Activated B cell treated with CpG ODN at 0.5 μM for 24 hours (primary cell): ENCODE results near the gene EPS8L3. TPM values are rescaled to one million over a fixed set of nuclear protein-coding genes. Genes with fewer than 3 reads are reported as not detected.

Experiments
- ATAC-seq: fragments of 200-7000 bp; cut with Tn5 transposase; one replicate; pipeline ENCODE4 v1.10.0; 2021; ENCODE audit warnings: low read depth, mild to moderate bottlenecking, moderate library complexity
- CTCF ChIA-PET: fragments of 350-600 bp; sonication (Branson Sonifier 250); formaldehyde crosslinking; loops from one replicate; lab custom pipeline; 2021; ENCODE audit warnings: antibody characterized with exemption; lab: Charles Lee
- POLR2A ChIA-PET: fragments of 350-600 bp; sonication (Branson Sonifier 250); formaldehyde crosslinking; loops from one replicate; lab custom pipeline; 2021; ENCODE audit warnings: antibody characterized with exemption; lab: Charles Lee
- DNase-seq: peaks from one replicate; pipeline ENCODE4 v3.0.0; 2022
- H3K27ac Mint-ChIP-seq: one replicate; pipeline ENCODE4 v1.8.0; 2020; ENCODE audit warnings: mixed read lengths
- H3K27me3 Mint-ChIP-seq: one replicate; pipeline ENCODE4 v1.8.0; 2021; ENCODE audit warnings: mixed read lengths
- H3K36me3 Mint-ChIP-seq: one replicate; pipeline ENCODE4 v1.8.0; 2021; ENCODE audit warnings: low read depth, mixed read lengths
- H3K4me1 Mint-ChIP-seq: one replicate; pipeline ENCODE4 v1.8.0; 2021; ENCODE audit warnings: mixed read lengths
- H3K4me3 Mint-ChIP-seq: one replicate; pipeline ENCODE4 v1.8.0; 2020; ENCODE audit warnings: mild to moderate bottlenecking, mixed read lengths
- H3K9me3 Mint-ChIP-seq: one replicate; pipeline ENCODE4 v1.8.0; 2020; ENCODE audit warnings: mixed read lengths
- intact Hi-C: fragments of 100-400 bp; cut with micrococcal nuclease; formaldehyde crosslinking; loops from one replicate; pipeline ENCODE4 v1.15.1; 2024
- total RNA-seq: library from RNA; stranded (reverse); gene quantifications from 2 replicates; pipeline ENCODE4 v1.2.3, GENCODE V29; 2022
- TF ChIP-seq, protein P1 (sequence below): fragments of 200-600 bp; IDR thresholded peaks from one replicate; pipeline ENCODE4 v1.8.0; 2022; ENCODE audit warnings: antibody characterized with exemption, mild to moderate bottlenecking

Gene EPS8L3
- total RNA-seq, 1 donor from 2014 or later: not detected

DNA sequence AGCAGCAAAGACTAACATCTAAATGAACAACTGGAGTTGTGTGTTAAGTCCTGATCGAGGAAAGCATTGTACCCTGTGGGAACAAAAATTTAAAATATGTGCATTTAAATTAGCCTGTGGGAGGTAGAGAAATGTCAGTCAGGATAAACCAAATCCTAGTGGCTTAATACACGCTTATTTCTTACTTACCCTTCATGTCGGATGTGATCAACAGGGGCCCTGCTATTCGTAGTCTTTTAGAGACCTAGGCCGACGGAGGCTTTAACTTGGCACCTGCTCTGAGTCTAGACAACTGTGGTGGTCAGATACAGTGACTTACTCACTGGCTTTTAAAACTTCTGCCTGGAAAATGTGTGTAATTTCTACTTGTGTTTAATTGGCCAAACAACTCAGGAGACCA is 33.1 kb downstream of the EPS8L3 start:
- no peak for ATAC-seq
- no peaks in the 10 kb centered on the region for H3K9me3 Mint-ChIP-seq
- POLR2A ChIA-PET: no interaction called here

DNA sequence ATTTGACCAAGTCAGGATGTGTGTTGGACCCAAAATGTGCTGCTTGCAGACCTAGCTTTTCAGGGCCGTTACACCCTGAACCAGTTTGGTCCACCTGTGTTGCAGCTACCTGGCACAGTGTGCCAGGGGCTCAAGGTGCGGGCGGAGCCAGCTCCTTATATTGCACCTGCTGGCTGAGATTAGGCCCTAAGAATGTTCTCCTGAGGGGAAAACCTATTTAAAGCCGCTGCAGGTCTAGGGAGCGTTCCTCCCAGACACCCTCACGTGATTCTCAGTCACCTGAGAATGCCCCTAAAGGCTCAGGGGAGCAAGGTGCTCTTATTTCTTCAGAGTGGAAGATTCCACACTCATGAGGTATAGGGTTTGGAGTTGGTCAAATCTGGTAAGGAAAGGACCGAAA is 34.9 kb downstream of the EPS8L3 start:
- Mint-ChIP-seq H3K4me3 (no peak overlapping the region), H3K27me3 (peaks cover 9% of the 10 kb centered on the region), H3K27ac (no peak overlapping the region), H3K9me3 (no peaks in the 10 kb centered on the region), H3K4me1 (no peaks in the 10 kb centered on the region), H3K36me3 (no peaks in the 10 kb centered on the region)
- intact Hi-C loops: no loop called here
- DNase-seq (no peak), ATAC-seq (no peak)
- TF ChIP-seq, protein P1, sequence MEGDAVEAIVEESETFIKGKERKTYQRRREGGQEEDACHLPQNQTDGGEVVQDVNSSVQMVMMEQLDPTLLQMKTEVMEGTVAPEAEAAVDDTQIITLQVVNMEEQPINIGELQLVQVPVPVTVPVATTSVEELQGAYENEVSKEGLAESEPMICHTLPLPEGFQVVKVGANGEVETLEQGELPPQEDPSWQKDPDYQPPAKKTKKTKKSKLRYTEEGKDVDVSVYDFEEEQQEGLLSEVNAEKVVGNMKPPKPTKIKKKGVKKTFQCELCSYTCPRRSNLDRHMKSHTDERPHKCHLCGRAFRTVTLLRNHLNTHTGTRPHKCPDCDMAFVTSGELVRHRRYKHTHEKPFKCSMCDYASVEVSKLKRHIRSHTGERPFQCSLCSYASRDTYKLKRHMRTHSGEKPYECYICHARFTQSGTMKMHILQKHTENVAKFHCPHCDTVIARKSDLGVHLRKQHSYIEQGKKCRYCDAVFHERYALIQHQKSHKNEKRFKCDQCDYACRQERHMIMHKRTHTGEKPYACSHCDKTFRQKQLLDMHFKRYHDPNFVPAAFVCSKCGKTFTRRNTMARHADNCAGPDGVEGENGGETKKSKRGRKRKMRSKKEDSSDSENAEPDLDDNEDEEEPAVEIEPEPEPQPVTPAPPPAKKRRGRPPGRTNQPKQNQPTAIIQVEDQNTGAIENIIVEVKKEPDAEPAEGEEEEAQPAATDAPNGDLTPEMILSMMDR: no peak
- ChIA-PET CTCF (no interaction called here), POLR2A (no interaction called here)

More for the DNA sequence above, 33.1 kb downstream of the EPS8L3 start:
- H3K36me3 Mint-ChIP-seq: no peaks in the 10 kb centered on the region
- no peaks in the 10 kb centered on the region for H3K4me1 Mint-ChIP-seq
- intact Hi-C loops: no loop called here
- no peak for DNase-seq
- no peak overlapping the region for H3K27ac Mint-ChIP-seq
- peaks cover 6% of the 10 kb centered on the region for H3K27me3 Mint-ChIP-seq
- TF ChIP-seq, protein P1: no peak
- H3K4me3 Mint-ChIP-seq: no peak overlapping the region
- CTCF ChIA-PET: no interaction called here

DNA sequence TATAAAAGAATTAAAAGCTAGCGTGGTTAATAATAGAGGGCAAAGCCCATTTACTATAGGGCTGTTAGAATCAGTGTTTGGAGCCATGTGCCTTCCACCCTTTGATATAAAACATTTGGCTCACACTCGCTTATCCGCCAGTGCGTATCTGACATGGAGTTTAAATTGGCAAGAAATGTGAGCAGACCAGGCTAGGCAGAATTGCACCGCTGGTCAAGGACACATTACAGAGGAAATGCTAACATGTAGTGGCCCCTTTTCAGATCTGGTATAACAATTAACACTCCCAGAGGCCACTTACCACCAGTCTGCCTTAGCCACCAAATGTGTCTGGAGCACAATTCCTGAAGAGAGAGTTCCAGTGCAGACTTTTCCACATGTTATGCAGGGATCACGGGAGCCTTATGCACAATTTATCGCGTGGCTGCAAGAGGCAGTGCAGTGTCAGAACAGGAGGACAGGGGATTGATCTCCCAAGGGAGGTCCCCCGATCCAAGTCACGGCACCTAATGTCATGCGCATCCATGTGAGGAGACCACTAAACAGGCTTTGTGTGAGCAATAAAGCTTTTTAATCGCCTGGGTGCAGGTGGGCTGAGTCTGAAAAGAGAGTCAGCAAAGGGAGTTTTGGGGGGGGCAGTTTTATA is 36.9 kb downstream of the EPS8L3 start:
- no peak for ATAC-seq
- no peak for DNase-seq
- TF ChIP-seq, protein P1: no peak
- Mint-ChIP-seq H3K4me1 (no peaks in the 10 kb centered on the region), H3K36me3 (no peaks in the 10 kb centered on the region), H3K9me3 (no peaks in the 10 kb centered on the region), H3K4me3 (no peak overlapping the region), H3K27ac (no peak overlapping the region), H3K27me3 (peaks cover 12% of the 10 kb centered on the region)
- intact Hi-C loops: no loop called here
- ChIA-PET POLR2A (no interaction called here), CTCF (no interaction called here)

DNA sequence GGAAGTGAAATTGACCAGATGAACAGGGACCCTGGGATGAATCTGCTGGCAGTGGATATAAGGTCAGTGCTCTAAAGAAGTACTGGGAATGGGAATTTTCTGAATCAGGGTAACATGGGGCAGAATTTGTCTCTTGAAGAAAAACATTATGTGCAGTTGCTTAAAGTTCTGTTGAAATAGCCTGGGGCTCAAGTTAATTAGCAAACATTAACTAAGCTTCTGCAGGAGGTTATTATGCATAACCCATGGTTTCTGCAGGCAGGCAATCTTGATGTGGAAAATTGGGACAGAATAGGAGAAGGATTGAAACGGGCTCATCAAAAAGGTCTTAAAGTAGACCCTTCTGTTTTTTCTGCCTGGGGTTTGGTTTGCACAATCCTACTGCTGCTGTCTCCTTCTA is 37.7 kb downstream of the EPS8L3 start:
- ChIA-PET CTCF (no interaction called here), POLR2A (no interaction called here)
- no peaks in the 10 kb centered on the region for H3K9me3 Mint-ChIP-seq
- no peak overlapping the region for H3K4me3 Mint-ChIP-seq
- no peak overlapping the region for H3K27ac Mint-ChIP-seq
- DNase-seq: no peak
- no peak for ATAC-seq
- TF ChIP-seq, protein P1: no peak
- no peaks in the 10 kb centered on the region for H3K4me1 Mint-ChIP-seq
- intact Hi-C loops: no loop called here
- H3K27me3 Mint-ChIP-seq: peaks cover 8% of the 10 kb centered on the region
- no peaks in the 10 kb centered on the region for H3K36me3 Mint-ChIP-seq

DNA sequence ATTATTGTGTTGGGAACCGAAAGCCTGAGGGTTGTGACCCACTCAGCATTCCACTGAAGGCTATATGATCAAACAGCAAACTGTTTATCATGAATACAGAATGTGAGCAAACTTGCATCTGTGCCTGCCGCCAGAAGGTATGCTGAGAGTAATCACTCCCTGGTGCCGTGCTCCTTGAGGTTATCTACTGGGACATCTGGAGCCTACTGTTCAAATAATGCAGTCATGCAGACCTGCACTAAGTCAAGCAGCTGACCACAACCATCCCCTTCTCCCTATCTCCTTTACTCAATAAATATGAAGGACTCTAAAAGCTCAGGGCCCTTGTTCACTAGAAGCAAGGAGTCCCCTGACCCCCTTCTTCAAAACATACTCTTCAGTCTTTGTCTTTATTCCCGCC is 38.2 kb downstream of the EPS8L3 start:
- no peak overlapping the region for H3K27ac Mint-ChIP-seq
- CTCF ChIA-PET: no interaction called here
- H3K4me3 Mint-ChIP-seq: no peak overlapping the region
- ATAC-seq: no peak
- H3K36me3 Mint-ChIP-seq: no peaks in the 10 kb centered on the region
- no peak for DNase-seq
- H3K27me3 Mint-ChIP-seq: peaks cover 8% of the 10 kb centered on the region
- POLR2A ChIA-PET: no interaction called here
- TF ChIP-seq, protein P1: no peak
- H3K4me1 Mint-ChIP-seq: no peaks in the 10 kb centered on the region
- intact Hi-C loops: no loop called here
- no peaks in the 10 kb centered on the region for H3K9me3 Mint-ChIP-seq
